Stimulated activated CD8-positive, alpha-beta memory T cell treated with anti-CD3 and anti-CD28 coated beads, Interleukin-4, amount 100 ng/mL, for 48 hours (primary cell): ENCODE results near the gene CTU1.

ENCODE experiments used
- DNase-seq: peaks from one replicate; pipeline ENCODE4 v3.0.0-alpha.2; 2020

Gene CTU1

DNA sequence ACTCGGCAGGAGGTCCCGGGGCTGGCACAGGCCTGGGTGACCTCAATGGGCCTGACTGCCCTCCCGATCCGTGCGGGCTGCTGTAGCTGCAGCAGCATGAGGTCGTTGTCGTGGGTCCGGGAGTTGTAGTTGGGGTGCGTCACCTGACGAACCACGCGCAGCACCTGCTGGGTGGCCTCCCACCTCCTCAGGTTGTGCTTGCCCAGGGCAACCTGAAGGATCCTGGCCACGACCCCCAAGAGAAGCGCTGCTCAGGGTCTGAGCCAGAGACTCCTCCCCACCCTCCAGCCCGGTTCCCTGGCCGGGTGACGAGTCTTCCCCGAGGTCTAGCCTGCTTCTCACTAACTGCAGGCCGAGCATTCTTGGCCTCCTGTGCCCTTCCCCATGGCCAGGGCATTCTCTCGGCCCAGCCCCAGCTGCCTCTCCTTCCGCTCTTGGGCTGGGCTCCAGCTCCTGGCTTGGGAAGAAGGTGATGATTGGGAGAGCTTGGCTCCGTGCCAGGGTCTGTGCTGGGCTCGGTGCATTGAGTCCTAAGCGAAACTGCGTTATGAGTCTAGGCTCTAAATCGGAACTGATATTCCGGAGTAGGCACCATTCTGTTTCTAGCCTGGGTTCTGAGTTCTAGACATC, 28.6 kb downstream of the CTU1 start:
- no peak for DNase-seq

DNA sequence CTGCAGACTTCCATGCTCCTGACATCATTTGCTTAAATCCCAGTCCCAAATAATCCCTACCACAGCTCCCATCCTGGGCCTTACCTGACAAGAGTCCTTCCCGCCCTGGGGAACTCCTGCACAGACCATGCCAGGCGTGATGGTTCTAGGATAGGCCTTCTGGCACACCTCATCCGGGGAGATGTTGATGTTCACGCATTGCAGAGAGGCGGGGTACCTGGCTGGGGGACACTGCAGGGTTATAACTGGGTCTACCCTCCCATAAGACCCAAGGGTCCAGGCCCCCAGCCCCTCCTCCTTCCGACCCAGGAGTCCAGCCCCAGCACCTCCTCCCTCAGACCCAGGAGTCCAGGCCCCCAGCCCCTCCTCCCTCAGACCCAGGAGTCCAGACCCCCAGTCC, 29.5 kb downstream of the CTU1 start:
- DNase-seq, result no peak

DNA sequence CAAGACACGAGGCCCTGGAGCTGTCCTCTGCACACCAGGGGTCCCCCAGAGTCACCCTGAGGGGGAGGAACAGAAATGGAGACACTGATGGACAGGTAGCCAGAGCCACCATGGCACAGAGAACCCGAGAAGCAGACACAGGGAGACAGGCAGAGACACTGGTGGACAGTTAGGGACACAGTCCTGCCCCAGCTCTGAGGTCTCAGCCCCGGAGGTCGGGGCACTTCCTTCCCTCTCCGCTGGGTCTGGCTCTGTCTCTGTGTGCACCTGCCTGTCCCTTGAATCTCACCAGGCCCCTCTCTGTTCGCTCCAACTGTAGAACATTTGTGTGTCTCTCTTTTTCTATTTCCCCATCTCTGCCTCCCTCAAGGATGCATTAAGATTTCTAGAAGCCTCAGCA, 30.1 kb downstream of the CTU1 start:
- DNase-seq, result no peak

DNA sequence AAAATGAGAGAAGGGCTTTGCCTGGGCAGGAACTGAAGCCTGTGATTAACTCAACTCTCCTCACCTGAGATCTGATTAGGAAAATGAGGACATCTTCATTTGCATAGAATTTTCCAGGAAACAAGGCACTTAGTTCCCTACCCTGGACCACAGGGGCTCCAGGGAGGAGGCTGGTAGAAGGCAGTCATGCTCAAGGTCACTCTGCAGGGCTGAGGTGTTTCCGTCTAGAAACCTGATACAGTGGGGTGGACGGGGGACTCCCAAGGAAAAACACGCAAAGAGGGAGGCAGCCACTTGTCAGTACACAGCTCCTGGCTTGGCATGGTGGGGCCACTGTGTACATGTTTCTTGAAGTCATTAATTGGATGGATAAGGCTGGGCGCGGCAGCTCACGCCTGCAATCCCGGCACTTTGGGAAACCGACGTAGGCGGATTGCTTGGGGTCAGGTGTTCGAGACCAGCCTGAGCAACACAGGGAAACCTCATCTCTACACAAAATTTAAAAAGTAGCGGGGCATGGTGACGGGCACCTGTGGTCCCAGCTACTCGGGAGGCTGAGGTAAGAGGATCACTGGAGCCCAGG, 31.5 kb downstream of the CTU1 start:
- DNase-seq, result no peak

DNA sequence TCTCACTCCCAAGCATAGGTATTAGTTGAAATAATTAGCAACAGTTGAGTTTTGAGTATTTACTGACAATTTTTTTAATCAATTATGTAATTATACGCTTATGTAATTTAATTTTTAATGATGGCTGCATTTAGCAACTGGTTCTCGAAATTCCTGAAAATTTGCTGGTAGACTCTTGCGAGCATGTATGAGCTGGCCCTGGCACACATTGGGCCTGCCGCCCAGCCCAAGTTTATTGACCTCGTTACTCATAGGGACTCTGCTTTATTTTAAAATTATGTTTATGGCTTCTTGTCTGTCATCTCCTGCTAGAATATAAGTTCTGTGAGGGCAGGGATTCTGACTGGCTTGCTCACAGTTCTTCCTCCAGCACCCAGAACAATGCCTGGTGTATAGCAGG, 32.2 kb downstream of the CTU1 start:
- DNase-seq, result no peak

DNA sequence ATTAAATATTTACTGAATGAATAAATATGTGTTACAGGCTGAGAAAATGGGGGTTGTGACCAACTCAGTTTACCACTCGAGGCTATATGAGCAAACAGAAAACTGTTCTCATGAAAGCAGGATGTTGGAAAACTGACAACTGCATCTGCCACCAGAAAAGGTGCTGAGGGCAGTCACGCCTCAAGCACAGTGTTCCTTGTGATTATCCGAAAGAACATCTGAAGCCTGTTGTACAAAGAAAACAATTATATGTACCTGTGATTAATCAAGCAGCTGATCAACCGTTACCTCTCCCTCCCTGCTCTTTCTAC, 37.2 kb downstream of the CTU1 start:
- no peak for DNase-seq

DNA sequence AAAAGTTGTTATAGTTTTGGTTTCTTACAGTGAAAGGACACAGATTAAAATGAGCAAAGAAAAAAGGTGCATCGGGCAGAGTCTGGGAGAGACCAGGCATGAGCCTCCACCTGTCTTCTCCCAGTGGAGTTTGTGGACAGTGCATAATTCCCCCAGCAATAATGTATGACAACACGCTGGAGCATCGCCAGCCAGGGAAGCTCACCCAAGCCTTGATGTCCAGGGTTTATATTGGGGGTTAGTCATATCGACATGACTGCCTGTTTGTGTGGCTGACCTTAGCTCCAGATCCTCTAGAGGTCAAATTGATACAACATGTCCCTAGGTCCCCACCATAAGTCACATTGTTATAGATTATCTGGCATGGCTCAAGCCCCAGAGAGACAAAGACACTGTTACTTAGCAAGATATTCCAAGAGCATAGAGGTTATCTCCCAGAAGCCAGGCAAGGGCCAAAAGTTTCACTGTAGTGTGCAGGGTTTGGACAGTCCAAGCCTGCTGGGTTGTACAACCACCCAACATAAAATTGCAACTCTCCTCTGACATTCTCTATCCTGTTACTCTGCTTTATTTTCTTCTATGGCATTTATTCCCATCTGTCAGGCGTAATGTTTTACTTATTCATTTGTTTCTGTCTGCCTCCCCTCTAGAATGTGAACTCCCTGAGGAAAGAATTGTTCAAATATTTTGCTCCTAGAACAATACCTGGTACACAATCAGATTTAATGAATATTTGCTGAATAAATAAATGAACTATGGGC, 37.7 kb downstream of the CTU1 start:
- no peak for DNase-seq

DNA sequence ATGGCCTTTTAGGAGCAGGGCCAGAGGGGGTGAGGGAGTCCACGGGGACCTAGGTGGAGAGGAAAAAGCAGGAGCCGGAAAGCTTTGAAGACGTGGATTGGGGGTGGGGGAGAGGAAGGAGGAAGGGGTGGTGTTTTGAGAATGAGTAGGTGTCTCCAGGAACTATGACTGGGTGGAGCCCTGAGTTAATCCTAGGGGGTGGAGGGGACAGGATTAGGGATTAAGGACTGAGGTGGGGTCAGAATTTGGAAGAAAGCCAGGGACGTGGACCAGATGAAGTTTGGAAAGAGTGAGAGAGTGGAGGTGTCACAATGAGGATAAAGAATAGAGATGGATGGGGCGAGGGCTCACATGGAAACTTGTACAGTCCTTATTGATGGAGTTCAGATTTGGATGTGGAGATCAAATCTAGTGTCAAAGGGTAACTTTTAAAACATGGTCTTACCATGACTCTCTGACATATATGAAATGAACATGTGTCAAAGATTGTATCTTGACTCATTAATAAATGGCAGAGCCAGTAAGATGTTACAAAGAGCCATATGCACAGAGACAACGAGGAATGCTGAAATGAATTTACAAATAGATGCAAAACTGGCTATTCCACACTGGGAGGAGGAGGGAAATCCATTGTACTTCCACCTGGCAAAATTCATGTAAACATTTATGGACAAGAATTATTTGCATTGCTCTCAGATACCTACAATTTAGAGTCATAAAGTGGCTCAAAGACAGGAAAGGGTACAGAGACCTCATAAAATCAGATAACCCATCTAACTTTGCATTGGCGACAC, 41.6 kb downstream of the CTU1 start:
- DNase-seq, result no peak

DNA sequence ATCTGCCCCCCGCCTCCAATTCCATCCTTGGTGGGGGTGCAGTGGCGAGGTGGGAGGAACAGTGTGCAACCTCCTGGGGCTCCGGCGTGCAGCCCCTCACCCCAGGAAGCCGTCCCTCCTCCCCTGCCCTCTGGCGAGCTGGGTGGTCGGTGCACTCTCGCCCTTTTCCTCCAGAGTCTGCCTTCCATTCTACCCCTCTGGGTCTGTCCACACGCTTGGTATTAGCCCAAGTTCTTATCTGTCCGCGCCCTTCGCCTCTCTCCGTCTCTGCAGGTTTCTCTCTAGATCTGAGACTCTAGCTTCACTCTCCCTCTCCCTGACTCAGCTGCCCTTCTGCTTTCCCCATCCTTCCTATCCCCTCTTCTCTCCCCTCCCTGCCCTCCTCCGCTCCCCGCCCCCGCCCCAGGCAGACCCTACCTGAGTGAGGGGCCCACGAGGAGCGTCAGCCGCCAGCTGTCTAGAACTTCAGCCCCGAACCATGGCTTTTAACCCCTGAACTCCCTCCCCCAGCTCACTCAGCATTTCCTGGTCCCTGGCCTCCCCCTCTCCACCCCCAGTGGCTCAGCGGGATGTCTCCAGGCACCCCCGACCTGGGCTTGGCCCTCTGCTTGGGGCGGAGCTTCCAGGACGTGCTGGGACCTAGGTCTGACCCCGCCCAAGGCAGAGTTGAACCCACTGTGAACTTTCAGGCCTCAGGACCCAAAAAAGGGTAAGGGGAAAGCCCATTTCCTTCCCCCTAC, 42.8 kb downstream of the CTU1 start:
- DNase-seq, result no peak

DNA sequence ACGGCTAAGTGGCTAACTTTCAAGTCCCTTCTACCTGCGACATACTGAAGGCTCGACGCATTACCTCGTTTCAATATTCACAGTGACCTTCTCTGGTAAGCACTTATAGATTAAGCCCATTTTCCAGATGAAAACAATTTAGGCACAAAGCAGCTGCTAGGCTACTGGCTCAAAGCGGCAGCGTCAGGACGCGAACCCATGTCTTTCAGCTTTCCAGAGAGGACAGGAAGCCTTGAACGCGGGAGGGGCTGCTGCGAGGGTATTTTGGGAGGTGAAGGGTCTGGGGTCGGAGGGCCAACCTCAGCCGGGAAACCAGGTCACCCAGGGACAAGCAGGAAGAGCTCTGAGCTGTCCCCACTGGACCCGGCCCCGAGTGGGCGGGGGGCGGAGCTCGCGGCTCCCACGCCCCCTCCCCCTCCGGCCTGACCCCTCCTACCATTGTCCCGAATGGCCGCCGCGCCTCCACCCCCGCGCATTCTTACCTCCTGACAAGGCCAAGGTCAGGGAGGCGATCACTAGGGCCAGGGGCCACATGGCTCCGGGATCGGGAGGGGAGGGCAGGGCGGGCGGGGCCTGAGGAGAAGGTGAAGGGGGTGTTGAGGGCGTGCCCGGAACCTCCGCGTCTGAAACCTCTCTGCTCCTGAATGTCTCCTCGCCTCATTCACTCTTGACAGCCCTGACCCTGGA, 43.5 kb downstream of the CTU1 start, which contains the start of gene KLK13:
KLK13 (minus strand) TSS at position 559 of the 687 bp plus-strand sequence; CDS start at position 534, 25 bp downstream.
- no peak for DNase-seq

DNA sequence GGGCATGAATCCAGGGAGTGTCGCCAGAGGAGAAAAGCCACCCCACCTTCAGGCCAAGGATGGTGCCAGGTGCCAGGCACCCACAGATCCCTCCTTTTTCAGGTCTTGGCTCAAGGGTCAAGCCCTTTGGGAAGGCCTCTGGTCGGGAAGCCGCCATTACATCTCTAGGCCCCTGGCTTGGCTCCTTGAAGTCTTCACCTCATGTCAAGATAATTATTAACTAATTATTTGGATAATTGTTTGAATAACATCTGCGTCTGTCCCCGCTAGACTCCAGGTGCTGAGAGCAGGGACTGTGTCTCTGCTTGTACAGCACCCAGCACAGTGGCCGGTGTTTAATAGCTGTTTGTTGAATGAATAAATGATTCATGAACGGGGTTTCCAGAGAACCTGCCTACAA, 44.5 kb downstream of the CTU1 start:
- DNase-seq, result no peak

DNA sequence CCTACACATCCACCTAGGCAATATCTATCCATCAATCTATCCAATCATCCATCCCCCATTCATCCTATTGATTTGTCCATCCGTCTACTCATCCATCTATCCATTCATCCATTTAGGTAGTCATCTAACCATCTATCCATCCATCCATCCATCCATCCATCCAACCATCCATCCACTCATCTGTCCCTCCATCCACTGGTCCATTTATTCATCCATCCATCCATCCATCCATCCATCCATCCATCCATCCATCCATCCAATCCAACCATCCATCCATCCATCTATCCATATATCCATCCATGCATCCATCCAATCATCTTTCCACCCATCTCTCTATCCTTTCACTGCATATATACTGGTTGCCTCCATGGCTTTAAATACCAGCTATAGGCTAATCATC, 47.2 kb downstream of the CTU1 start:
- DNase-seq, result no peak

DNA sequence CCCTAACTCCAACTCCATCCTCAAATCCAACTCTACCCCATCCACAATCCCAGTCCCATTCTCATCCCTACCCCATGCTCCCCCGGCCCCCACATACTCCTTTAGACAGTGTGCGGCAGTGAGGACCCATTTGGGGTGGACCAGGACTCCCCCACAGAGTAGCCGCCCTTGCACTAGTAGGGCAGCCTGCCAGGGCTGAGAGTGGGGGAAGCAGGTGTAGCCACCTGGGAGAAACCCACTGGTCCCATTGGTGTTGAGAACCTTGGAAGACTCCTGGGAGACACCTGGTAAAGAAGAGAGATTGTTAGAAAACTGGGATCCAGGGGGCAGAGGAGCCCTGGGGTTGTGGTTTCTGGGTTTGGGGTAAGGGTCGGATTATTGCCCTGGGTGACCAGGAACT, 47.9 kb downstream of the CTU1 start:
- DNase-seq, result no peak

DNA sequence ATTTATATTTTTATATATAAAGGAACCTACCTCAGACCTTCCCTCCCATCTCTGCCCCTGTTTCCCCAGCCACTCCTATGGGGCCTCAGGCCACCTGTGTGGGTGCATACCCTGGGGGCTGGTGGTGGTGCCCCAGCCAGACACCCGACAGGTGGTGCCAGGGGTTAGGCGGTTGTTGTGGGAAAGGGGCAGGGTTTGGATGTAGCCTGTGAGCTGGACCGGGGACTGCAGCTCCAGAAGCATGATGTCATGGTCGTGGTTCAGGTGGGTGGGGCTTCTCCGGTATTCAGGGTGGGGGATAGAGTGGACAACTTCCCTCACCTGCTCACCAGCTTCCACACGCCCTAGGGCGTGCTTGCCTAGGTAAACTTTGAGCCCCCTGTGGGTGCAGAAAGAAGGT, 48.5 kb downstream of the CTU1 start:
- no peak for DNase-seq

DNA sequence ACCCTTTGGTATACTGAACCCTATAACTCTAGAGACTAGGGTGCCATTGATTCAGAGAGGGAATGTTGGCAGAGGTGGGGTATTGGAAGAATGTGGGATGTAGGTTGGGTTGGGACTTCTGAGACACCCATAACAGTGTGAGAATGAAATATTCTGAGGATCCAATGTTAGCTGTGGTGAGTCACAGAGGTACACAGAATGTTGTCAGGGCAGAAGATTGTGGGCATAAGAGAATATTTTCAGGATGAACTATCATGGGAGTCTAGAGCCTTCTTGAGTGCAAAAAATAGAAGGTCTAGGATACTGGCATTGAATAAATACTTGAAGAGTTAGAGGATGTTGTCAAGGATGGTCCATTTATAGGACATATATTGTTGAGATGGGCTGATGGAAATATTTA, 52.3 kb downstream of the CTU1 start:
- DNase-seq, result no peak
